ENCODE measurements around the gene MAMLD1.

The MAMLD1 gene

GRCh38 chrX:150377005-150377404, 13.9 kb downstream of the MAMLD1 start:
- no peak overlapping the region for H3K4me3 ChIP-seq
- in situ Hi-C loops (cut with MboI; ENCODE audit: low sequenced_read_pairs) = no loop called here
- peaks cover 22% of the 10 kb centered on the region for H3K4me1 ChIP-seq
- no peaks in the 10 kb centered on the region for H3K9me3 ChIP-seq
- H3K36me3 ChIP-seq (replicated peaks) = no peaks in the 10 kb centered on the region
- no peaks in the 10 kb centered on the region for H3K27me3 ChIP-seq (ENCODE audit: low read depth)
- DNase-seq (ENCODE audit: low spot score in 2 of 2) = no peak

GRCh38 chrX:150405006-150405405, 41.9 kb downstream of the MAMLD1 start:
- Histone ChIP-seq H3K4me1 (no peaks in the 10 kb centered on the region), H3K27me3 (ENCODE audit: low read depth) (no peaks in the 10 kb centered on the region), H3K4me3 (no peak overlapping the region), H3K9me3 (no peaks in the 10 kb centered on the region), H3K36me3 (replicated peaks) (no peaks in the 10 kb centered on the region)
- no peak for DNase-seq (ENCODE audit: low spot score in 2 of 2)
- in situ Hi-C loops (cut with MboI; ENCODE audit: low sequenced_read_pairs) = no loop called here

GRCh38 chrX:150405576-150405975, 42.5 kb downstream of the MAMLD1 start:
- peak in 1 of 2 experiments; percentile 22 for DNase-seq (ENCODE audit: low spot score in 2 of 2)
- in situ Hi-C loops (cut with MboI; ENCODE audit: low sequenced_read_pairs) = no loop called here
- H3K27me3 ChIP-seq (ENCODE audit: low read depth) = no peaks in the 10 kb centered on the region
- H3K9me3 ChIP-seq = no peaks in the 10 kb centered on the region
- no peaks in the 10 kb centered on the region for H3K4me1 ChIP-seq
- no peak overlapping the region for H3K4me3 ChIP-seq
- H3K36me3 ChIP-seq (replicated peaks) = no peaks in the 10 kb centered on the region

- Histone ChIP-seq H3K4me3 (no peak overlapping the region), H3K9me3 (no peaks in the 10 kb centered on the region), H3K4me1 (no peaks in the 10 kb centered on the region), H3K27me3 (ENCODE audit: low read depth) (no peaks in the 10 kb centered on the region), H3K36me3 (replicated peaks) (no peaks in the 10 kb centered on the region)
- in situ Hi-C loops (cut with MboI; ENCODE audit: low sequenced_read_pairs) = no loop called here
- no peak for DNase-seq (ENCODE audit: low spot score in 2 of 2)
Observed at GRCh38 chrX:150406596-150406995, 43.5 kb downstream of the MAMLD1 start.

- no peak for DNase-seq (ENCODE audit: low spot score in 2 of 2)
- in situ Hi-C loops (cut with MboI; ENCODE audit: low sequenced_read_pairs) = no loop called here
- H3K9me3 ChIP-seq = no peaks in the 10 kb centered on the region
Observed at GRCh38 chrX:150408007-150408406, 44.9 kb downstream of the MAMLD1 start.

GRCh38 chrX:150408561-150408960, 45.4 kb downstream of the MAMLD1 start:
- Histone ChIP-seq H3K36me3 (replicated peaks) (no peaks in the 10 kb centered on the region), H3K4me3 (no peak overlapping the region), H3K27me3 (ENCODE audit: low read depth) (no peaks in the 10 kb centered on the region), H3K9me3 (no peaks in the 10 kb centered on the region), H3K4me1 (no peaks in the 10 kb centered on the region)
- no peak for DNase-seq (ENCODE audit: low spot score in 2 of 2)
- in situ Hi-C loops (cut with MboI; ENCODE audit: low sequenced_read_pairs) = no loop called here

More at GRCh38 chrX:150408007-150408406, 44.9 kb downstream of the MAMLD1 start:
- Histone ChIP-seq H3K4me1 (no peaks in the 10 kb centered on the region), H3K36me3 (replicated peaks) (no peaks in the 10 kb centered on the region), H3K4me3 (no peak overlapping the region), H3K27me3 (ENCODE audit: low read depth) (no peaks in the 10 kb centered on the region)

GRCh38 chrX:150409486-150409885, 46.4 kb downstream of the MAMLD1 start:
- in situ Hi-C loops (cut with MboI; ENCODE audit: low sequenced_read_pairs) = no loop called here
- Histone ChIP-seq H3K36me3 (replicated peaks) (no peaks in the 10 kb centered on the region), H3K9me3 (no peaks in the 10 kb centered on the region), H3K27me3 (ENCODE audit: low read depth) (no peaks in the 10 kb centered on the region), H3K4me1 (no peaks in the 10 kb centered on the region), H3K4me3 (no peak overlapping the region)
- no peak for DNase-seq (ENCODE audit: low spot score in 2 of 2)

- H3K36me3 ChIP-seq (replicated peaks) = no peaks in the 10 kb centered on the region
- no peaks in the 10 kb centered on the region for H3K4me1 ChIP-seq
- in situ Hi-C loops (cut with MboI; ENCODE audit: low sequenced_read_pairs) = no loop called here
- H3K27me3 ChIP-seq (ENCODE audit: low read depth) = no peaks in the 10 kb centered on the region
- DNase-seq (ENCODE audit: low spot score in 2 of 2) = no peak
- no peak overlapping the region for H3K4me3 ChIP-seq
- no peaks in the 10 kb centered on the region for H3K9me3 ChIP-seq
Observed at GRCh38 chrX:150409964-150410363, 46.8 kb downstream of the MAMLD1 start.

GRCh38 chrX:150410513-150410912, 47.4 kb downstream of the MAMLD1 start:
- Histone ChIP-seq H3K36me3 (replicated peaks) (no peaks in the 10 kb centered on the region), H3K4me1 (no peaks in the 10 kb centered on the region), H3K27me3 (ENCODE audit: low read depth) (no peaks in the 10 kb centered on the region), H3K4me3 (no peak overlapping the region), H3K9me3 (no peaks in the 10 kb centered on the region)
- in situ Hi-C loops (cut with MboI; ENCODE audit: low sequenced_read_pairs) = no loop called here
- DNase-seq (ENCODE audit: low spot score in 2 of 2) = no peak

- DNase-seq (ENCODE audit: low spot score in 2 of 2) = no peak
Observed at GRCh38 chrX:150411656-150412055, 48.5 kb downstream of the MAMLD1 start.

GRCh38 chrX:150414228-150414627, 51.1 kb downstream of the MAMLD1 start:
- no peak overlapping the region for H3K4me3 ChIP-seq
- DNase-seq (ENCODE audit: low spot score in 2 of 2) = no peak

More at GRCh38 chrX:150411656-150412055, 48.5 kb downstream of the MAMLD1 start:
- no peaks in the 10 kb centered on the region for H3K4me1 ChIP-seq
- in situ Hi-C loops (cut with MboI; ENCODE audit: low sequenced_read_pairs) = no loop called here
- H3K9me3 ChIP-seq = no peaks in the 10 kb centered on the region
- H3K36me3 ChIP-seq (replicated peaks) = no peaks in the 10 kb centered on the region
- no peak overlapping the region for H3K4me3 ChIP-seq
- H3K27me3 ChIP-seq (ENCODE audit: low read depth) = no peaks in the 10 kb centered on the region

GRCh38 chrX:150416469-150416868, 53.4 kb downstream of the MAMLD1 start:
- DNase-seq (ENCODE audit: low spot score in 2 of 2) = no peak
- in situ Hi-C loops (cut with MboI; ENCODE audit: low sequenced_read_pairs) = no loop called here
- Histone ChIP-seq H3K4me1 (no peaks in the 10 kb centered on the region), H3K9me3 (no peaks in the 10 kb centered on the region), H3K36me3 (replicated peaks) (no peaks in the 10 kb centered on the region), H3K4me3 (no peak overlapping the region), H3K27me3 (ENCODE audit: low read depth) (no peaks in the 10 kb centered on the region)

More at GRCh38 chrX:150414228-150414627, 51.1 kb downstream of the MAMLD1 start:
- in situ Hi-C loops (cut with MboI; ENCODE audit: low sequenced_read_pairs) = no loop called here
- Histone ChIP-seq H3K9me3 (no peaks in the 10 kb centered on the region), H3K4me1 (no peaks in the 10 kb centered on the region), H3K27me3 (ENCODE audit: low read depth) (no peaks in the 10 kb centered on the region), H3K36me3 (replicated peaks) (no peaks in the 10 kb centered on the region)

- DNase-seq (ENCODE audit: low spot score in 2 of 2) = no peak
- Histone ChIP-seq H3K4me1 (no peaks in the 10 kb centered on the region), H3K36me3 (replicated peaks) (no peaks in the 10 kb centered on the region), H3K9me3 (no peaks in the 10 kb centered on the region), H3K27me3 (ENCODE audit: low read depth) (no peaks in the 10 kb centered on the region), H3K4me3 (no peak overlapping the region)
- in situ Hi-C loops (cut with MboI; ENCODE audit: low sequenced_read_pairs) = no loop called here
Observed at GRCh38 chrX:150421816-150422215, 58.7 kb downstream of the MAMLD1 start.

GRCh38 chrX:150429594-150429993, 66.5 kb downstream of the MAMLD1 start:
- in situ Hi-C loops (cut with MboI; ENCODE audit: low sequenced_read_pairs) = no loop called here
- Histone ChIP-seq H3K36me3 (replicated peaks) (no peaks in the 10 kb centered on the region), H3K4me3 (no peak overlapping the region), H3K9me3 (no peaks in the 10 kb centered on the region), H3K4me1 (no peaks in the 10 kb centered on the region), H3K27me3 (ENCODE audit: low read depth) (no peaks in the 10 kb centered on the region)
- no peak for DNase-seq (ENCODE audit: low spot score in 2 of 2)

GRCh38 chrX:150436195-150436594, 73.1 kb downstream of the MAMLD1 start:
- DNase-seq (ENCODE audit: low spot score in 2 of 2) = no peak
- no peaks in the 10 kb centered on the region for H3K9me3 ChIP-seq
- H3K4me1 ChIP-seq = no peaks in the 10 kb centered on the region
- in situ Hi-C loops (cut with MboI; ENCODE audit: low sequenced_read_pairs) = no loop called here
- H3K36me3 ChIP-seq (replicated peaks) = no peaks in the 10 kb centered on the region
- H3K27me3 ChIP-seq (ENCODE audit: low read depth) = no peaks in the 10 kb centered on the region
- no peak overlapping the region for H3K4me3 ChIP-seq
